WTC11 (cell line): ENCODE data around the gene TOP2A. TPM values are rescaled to one million over a fixed set of nuclear protein-coding genes. Genes with fewer than 3 reads are reported as not detected.
A peak's percentile ranks its signal among the peaks of the same experiment; 100 is the strongest.

Experiments
- ATAC-seq: fragments of 200-7000 bp; cut with Tn5 transposase; 2 replicates; pipeline ENCODE4 v1.10.0; 2021; ENCODE audit warnings: mild to moderate bottlenecking, moderate library complexity
- CTCF ChIA-PET: fragments of 300-600 bp; sonication (Branson Sonifier 250); formaldehyde crosslinking; loops from one replicate; lab custom pipeline; 2021; ENCODE audit warnings: antibody characterized with exemption; lab: Charles Lee
- POLR2A ChIA-PET: fragments of 350-600 bp; sonication (Branson Sonifier 250); formaldehyde crosslinking; loops from one replicate; lab custom pipeline; 2021; ENCODE audit warnings: antibody characterized with exemption; lab: Charles Lee
- DNase-seq: peaks from one replicate; pipeline ENCODE4 v3.0.0; 2021; ENCODE audit warnings: low spot score
- H3K27ac Mint-ChIP-seq: 2 replicates; pipeline ENCODE4 v1.8.0; 2021; ENCODE audit warnings: mixed read lengths
- H3K27me3 Mint-ChIP-seq: 2 replicates; pipeline ENCODE4 v1.8.0; 2021; ENCODE audit warnings: low read depth, mild to moderate bottlenecking, moderate library complexity, mixed read lengths
- H3K36me3 Mint-ChIP-seq: 2 replicates; pipeline ENCODE4 v1.8.0; 2021; ENCODE audit warnings: mixed read lengths
- H3K4me1 Mint-ChIP-seq: 2 replicates; pipeline ENCODE4 v1.8.0; 2022; ENCODE audit warnings: mixed read lengths
- H3K4me3 Mint-ChIP-seq: 2 replicates; pipeline ENCODE4 v1.8.0; 2021; ENCODE audit warnings: mild to moderate bottlenecking, moderate library complexity, mixed read lengths
- H3K9me3 Mint-ChIP-seq: 2 replicates; pipeline ENCODE4 v1.8.0; 2021; ENCODE audit warnings: mixed read lengths
- CREM ChIP-seq: sonication (generic); formaldehyde crosslinking; IDR thresholded peaks from 2 replicates; pipeline ENCODE4 v1.8.1; 2022; ENCODE audit warnings: mild to moderate bottlenecking, missing genetic modification reagents, moderate library complexity
- FOXK1 ChIP-seq: sonication (generic); formaldehyde crosslinking; IDR thresholded peaks from 2 replicates; pipeline ENCODE4 v1.8.0; 2022; ENCODE audit warnings: mild to moderate bottlenecking, moderate library complexity, missing genetic modification reagents
- FOXP1 ChIP-seq: sonication (generic); formaldehyde crosslinking; IDR thresholded peaks from 2 replicates; pipeline ENCODE4 v1.8.0; 2022; ENCODE audit warnings: missing genetic modification reagents, mild to moderate bottlenecking, moderate library complexity, borderline replicate concordance
- GRHL2 ChIP-seq: fragments of 250-450 bp; sonication (Bioruptor Pico); IDR thresholded peaks from 2 replicates; pipeline ENCODE4 v1.8.0; 2022; ENCODE audit warnings: mild to moderate bottlenecking, moderate library complexity; ENCODE audit not compliant: insufficient replicate concordance, severe bottlenecking
- MXD4 ChIP-seq: fragments of 250-450 bp; sonication (Bioruptor Pico); IDR thresholded peaks from 2 replicates; pipeline ENCODE4 v1.8.0; 2021; ENCODE audit warnings: mild to moderate bottlenecking, moderate library complexity, borderline replicate concordance
- NFATC4 ChIP-seq: fragments of 250-450 bp; sonication (Bioruptor Pico); IDR thresholded peaks from 2 replicates; pipeline ENCODE4 v1.9.0; 2021; ENCODE audit warnings: mild to moderate bottlenecking
- SMAD3 ChIP-seq: sonication (generic); formaldehyde crosslinking; IDR thresholded peaks from 2 replicates; pipeline ENCODE4 v1.8.0; 2022; ENCODE audit warnings: missing genetic modification reagents, mild to moderate bottlenecking, borderline replicate concordance
- total RNA-seq: library from RNA; stranded (reverse); gene quantifications from 3 replicates; pipeline ENCODE4 v1.2.3, GENCODE V29; 2021
- TF ChIP-seq, protein P1 (sequence below): sonication (generic); formaldehyde crosslinking; IDR thresholded peaks from 2 replicates; pipeline ENCODE4 v1.8.1; 2023; ENCODE audit warnings: mild to moderate bottlenecking, moderate library complexity, missing genetic modification reagents
- TF ChIP-seq, protein P2 (sequence below): sonication (generic); formaldehyde crosslinking; conservative IDR thresholded peaks from 2 replicates; pipeline ENCODE4 v1.8.1; 2023; ENCODE audit warnings: mild to moderate bottlenecking, low read depth, missing genetic modification reagents, moderate library complexity
- TF ChIP-seq, protein P3 (sequence below): sonication (generic); formaldehyde crosslinking; IDR thresholded peaks from 2 replicates; pipeline ENCODE4 v1.8.0; 2022; ENCODE audit warnings: mild to moderate bottlenecking, missing genetic modification reagents
- TF ChIP-seq, protein P4 (sequence below): sonication (generic); formaldehyde crosslinking; IDR thresholded peaks from 2 replicates; pipeline ENCODE4 v1.8.1; 2023; ENCODE audit warnings: mild to moderate bottlenecking, missing genetic modification reagents, moderate library complexity
- TF ChIP-seq, protein P5 (sequence below): sonication (generic); formaldehyde crosslinking; IDR thresholded peaks from 2 replicates; pipeline ENCODE4 v1.8.0; 2023; ENCODE audit warnings: missing genetic modification reagents, mild to moderate bottlenecking, borderline replicate concordance

TOP2A gene
- total RNA-seq, 1 experiment from 2014 or later, result 307 TPM

DNA sequence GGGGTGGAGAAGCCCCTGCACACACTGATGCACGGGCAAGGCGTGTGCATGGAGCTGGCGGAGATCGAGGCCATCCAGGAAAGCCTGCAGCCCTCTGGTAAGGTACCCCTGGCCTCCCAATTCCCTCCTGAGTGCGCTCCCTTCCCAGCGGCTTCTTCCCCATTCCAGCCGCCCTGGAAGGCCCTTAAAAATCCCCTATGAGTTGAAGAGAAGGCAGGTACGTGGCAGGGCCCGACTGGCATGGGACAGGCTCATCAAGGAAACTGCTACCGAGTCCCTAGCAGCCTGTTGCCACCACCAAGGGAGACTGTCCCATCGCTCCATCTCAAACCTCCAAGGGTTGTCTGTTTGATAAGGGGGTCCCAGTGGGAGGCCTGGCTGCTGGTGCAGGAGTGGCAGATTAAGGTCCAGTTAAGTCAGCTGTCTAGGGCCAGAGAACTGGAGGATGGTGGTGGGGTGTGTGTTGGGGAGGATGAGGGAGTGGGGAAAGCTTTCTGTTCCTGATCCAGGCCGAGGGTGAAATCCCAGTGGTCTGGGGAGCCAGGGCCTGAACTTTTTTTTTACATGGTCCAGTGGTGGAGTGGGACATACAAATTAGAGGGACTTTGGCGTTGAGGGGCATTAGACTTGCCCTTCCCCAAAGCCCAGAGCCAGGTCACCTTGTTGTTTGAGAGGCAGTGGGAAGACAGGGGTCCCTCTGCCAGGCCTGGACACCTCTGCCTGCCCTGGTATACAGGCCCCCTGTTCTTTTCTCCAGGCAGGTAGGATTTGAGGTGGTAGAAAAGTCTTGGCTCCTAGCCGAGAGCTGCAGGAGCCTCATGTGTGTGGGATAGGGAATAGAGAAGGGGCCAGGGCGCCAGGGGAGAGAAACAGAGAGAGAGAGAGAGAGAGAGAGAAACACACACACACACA, 26.5 kb upstream of the TOP2A start:
- Mint-ChIP-seq H3K27me3 (peaks cover 12% of the 10 kb centered on the region), H3K9me3 (no peaks in the 10 kb centered on the region), H3K4me1 (peaks cover 46% of the 10 kb centered on the region), H3K27ac (no peak overlapping the region), H3K4me3 (peak overlapping the region; percentile 83), H3K36me3 (no peaks in the 10 kb centered on the region)
- TF ChIP-seq, protein P1, sequence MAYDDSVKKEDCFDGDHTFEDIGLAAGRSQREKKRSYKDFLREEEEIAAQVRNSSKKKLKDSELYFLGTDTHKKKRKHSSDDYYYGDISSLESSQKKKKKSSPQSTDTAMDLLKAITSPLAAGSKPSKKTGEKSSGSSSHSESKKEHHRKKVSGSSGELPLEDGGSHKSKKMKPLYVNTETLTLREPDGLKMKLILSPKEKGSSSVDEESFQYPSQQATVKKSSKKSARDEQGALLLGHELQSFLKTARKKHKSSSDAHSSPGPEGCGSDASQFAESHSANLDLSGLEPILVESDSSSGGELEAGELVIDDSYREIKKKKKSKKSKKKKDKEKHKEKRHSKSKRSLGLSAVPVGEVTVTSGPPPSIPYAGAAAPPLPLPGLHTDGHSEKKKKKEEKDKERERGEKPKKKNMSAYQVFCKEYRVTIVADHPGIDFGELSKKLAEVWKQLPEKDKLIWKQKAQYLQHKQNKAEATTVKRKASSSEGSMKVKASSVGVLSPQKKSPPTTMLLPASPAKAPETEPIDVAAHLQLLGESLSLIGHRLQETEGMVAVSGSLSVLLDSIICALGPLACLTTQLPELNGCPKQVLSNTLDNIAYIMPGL (CRISPR knock-in tag), result 0 out of 2 replicates have a peak, but pooled peaks have one; percentile 0
- TF ChIP-seq GRHL2, result no peak
- ATAC-seq, result peak; percentile 2; the same call in 1 of the 2 replicates
- no peak for DNase-seq
- ChIA-PET POLR2A (interaction anchor here (0.7 to 1.2 kb wide), 5 partner anchors 16 to 46 kb away, joined by 4 to 5 read pairs (median 4); partner anchors contain the start of gene TOP2A), CTCF (interaction anchor here (0.5 to 17.3 kb wide), 21 partner anchors 7 to 714 kb away, joined by 3 to 293 read pairs (median 4); partner anchors contain the start of genes GJD3 and TOP2A)

DNA sequence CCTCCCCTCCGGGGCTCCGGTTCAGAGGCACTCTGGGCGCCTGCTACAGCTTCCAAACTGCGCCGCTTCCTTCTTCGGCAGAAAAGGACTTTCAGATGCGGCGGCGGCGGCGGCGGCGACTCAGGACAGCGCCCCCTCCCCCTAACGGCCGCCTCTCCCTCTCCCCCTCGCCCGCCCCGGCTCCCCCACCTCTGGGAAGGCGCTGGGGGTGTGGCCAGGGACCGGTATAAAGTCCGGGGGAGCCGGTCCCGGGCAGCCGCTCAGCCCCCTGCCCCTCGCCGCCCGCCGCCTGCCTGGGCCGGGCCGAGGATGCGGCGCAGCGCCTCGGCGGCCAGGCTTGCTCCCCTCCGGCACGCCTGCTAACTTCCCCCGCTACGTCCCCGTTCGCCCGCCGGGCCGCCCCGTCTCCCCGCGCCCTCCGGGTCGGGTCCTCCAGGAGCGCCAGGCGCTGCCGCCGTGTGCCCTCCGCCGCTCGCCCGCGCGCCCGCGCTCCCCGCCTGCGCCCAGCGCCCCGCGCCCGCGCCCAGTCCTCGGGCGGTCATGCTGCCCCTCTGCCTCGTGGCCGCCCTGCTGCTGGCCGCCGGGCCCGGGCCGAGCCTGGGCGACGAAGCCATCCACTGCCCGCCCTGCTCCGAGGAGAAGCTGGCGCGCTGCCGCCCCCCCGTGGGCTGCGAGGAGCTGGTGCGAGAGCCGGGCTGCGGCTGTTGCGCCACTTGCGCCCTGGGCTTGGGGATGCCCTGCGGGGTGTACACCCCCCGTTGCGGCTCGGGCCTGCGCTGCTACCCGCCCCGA, 25.7 kb upstream of the TOP2A start, which contains the start of gene IGFBP4:
Gene IGFBP4, plus strand, starts transcription at position 255 of the 792 bp plus-strand sequence. Its CDS starts 286 bp downstream, at position 541.
- CTCF ChIA-PET, result interaction anchor here (0.8 to 17.3 kb wide), 22 partner anchors 8 to 117 kb away, joined by 3 to 293 read pairs (median 4); partner anchors contain the start of genes GJD3 and TOP2A
- H3K9me3 Mint-ChIP-seq, result no peaks in the 10 kb centered on the region
- TF ChIP-seq, protein P2, sequence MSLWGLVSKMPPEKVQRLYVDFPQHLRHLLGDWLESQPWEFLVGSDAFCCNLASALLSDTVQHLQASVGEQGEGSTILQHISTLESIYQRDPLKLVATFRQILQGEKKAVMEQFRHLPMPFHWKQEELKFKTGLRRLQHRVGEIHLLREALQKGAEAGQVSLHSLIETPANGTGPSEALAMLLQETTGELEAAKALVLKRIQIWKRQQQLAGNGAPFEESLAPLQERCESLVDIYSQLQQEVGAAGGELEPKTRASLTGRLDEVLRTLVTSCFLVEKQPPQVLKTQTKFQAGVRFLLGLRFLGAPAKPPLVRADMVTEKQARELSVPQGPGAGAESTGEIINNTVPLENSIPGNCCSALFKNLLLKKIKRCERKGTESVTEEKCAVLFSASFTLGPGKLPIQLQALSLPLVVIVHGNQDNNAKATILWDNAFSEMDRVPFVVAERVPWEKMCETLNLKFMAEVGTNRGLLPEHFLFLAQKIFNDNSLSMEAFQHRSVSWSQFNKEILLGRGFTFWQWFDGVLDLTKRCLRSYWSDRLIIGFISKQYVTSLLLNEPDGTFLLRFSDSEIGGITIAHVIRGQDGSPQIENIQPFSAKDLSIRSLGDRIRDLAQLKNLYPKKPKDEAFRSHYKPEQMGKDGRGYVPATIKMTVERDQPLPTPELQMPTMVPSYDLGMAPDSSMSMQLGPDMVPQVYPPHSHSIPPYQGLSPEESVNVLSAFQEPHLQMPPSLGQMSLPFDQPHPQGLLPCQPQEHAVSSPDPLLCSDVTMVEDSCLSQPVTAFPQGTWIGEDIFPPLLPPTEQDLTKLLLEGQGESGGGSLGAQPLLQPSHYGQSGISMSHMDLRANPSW, result no peak
- no peak for TF ChIP-seq MXD4
- TF ChIP-seq FOXP1 (CRISPR knock-in tag), result peak; percentile 77
- TF ChIP-seq, protein P1 (CRISPR knock-in tag), result peak; percentile 96
- TF ChIP-seq NFATC4 (CRISPR knock-in tag), result no peak
- TF ChIP-seq, protein P3, sequence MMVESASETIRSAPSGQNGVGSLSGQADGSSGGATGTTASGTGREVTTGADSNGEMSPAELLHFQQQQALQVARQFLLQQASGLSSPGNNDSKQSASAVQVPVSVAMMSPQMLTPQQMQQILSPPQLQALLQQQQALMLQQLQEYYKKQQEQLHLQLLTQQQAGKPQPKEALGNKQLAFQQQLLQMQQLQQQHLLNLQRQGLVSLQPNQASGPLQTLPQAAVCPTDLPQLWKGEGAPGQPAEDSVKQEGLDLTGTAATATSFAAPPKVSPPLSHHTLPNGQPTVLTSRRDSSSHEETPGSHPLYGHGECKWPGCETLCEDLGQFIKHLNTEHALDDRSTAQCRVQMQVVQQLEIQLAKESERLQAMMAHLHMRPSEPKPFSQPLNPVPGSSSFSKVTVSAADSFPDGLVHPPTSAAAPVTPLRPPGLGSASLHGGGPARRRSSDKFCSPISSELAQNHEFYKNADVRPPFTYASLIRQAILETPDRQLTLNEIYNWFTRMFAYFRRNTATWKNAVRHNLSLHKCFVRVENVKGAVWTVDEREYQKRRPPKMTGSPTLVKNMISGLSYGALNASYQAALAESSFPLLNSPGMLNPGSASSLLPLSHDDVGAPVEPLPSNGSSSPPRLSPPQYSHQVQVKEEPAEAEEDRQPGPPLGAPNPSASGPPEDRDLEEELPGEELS, result peak; percentile 43; the same call in 1 of the 2 replicates
- TF ChIP-seq, protein P4, sequence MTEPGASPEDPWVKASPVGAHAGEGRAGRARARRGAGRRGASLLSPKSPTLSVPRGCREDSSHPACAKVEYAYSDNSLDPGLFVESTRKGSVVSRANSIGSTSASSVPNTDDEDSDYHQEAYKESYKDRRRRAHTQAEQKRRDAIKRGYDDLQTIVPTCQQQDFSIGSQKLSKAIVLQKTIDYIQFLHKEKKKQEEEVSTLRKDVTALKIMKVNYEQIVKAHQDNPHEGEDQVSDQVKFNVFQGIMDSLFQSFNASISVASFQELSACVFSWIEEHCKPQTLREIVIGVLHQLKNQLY (CRISPR knock-in tag), result no peak
- TF ChIP-seq CREM (CRISPR knock-in tag), result peak; percentile 63; the same call in 1 of the 2 replicates
- TF ChIP-seq, protein P5, sequence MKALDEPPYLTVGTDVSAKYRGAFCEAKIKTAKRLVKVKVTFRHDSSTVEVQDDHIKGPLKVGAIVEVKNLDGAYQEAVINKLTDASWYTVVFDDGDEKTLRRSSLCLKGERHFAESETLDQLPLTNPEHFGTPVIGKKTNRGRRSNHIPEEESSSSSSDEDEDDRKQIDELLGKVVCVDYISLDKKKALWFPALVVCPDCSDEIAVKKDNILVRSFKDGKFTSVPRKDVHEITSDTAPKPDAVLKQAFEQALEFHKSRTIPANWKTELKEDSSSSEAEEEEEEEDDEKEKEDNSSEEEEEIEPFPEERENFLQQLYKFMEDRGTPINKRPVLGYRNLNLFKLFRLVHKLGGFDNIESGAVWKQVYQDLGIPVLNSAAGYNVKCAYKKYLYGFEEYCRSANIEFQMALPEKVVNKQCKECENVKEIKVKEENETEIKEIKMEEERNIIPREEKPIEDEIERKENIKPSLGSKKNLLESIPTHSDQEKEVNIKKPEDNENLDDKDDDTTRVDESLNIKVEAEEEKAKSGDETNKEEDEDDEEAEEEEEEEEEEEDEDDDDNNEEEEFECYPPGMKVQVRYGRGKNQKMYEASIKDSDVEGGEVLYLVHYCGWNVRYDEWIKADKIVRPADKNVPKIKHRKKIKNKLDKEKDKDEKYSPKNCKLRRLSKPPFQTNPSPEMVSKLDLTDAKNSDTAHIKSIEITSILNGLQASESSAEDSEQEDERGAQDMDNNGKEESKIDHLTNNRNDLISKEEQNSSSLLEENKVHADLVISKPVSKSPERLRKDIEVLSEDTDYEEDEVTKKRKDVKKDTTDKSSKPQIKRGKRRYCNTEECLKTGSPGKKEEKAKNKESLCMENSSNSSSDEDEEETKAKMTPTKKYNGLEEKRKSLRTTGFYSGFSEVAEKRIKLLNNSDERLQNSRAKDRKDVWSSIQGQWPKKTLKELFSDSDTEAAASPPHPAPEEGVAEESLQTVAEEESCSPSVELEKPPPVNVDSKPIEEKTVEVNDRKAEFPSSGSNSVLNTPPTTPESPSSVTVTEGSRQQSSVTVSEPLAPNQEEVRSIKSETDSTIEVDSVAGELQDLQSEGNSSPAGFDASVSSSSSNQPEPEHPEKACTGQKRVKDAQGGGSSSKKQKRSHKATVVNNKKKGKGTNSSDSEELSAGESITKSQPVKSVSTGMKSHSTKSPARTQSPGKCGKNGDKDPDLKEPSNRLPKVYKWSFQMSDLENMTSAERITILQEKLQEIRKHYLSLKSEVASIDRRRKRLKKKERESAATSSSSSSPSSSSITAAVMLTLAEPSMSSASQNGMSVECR, result 0 out of 2 replicates have a peak, but pooled peaks have one; percentile 30
- 0 out of 2 replicates have a peak, but pooled peaks have one; percentile 56 for TF ChIP-seq FOXK1
- peak; percentile 32; the same call in 1 of the 2 replicates for TF ChIP-seq SMAD3

More for the DNA sequence above, 25.7 kb upstream of the TOP2A start, which contains the start of gene IGFBP4:
- POLR2A ChIA-PET, result interaction anchor here (0.7 to 1.2 kb wide), 4 partner anchors 17 to 47 kb away, joined by 4 to 5 read pairs (median 4); partner anchors contain the start of gene TOP2A
- 0 out of 2 replicates have a peak within 1 kb of the TSS, but pooled peaks have one; percentile 53 for H3K27ac Mint-ChIP-seq
- H3K4me1 Mint-ChIP-seq, result peaks cover 42% of the 10 kb centered on the region
- peak within 1 kb of the TSS; percentile 83 for H3K4me3 Mint-ChIP-seq
- H3K27me3 Mint-ChIP-seq, result peaks cover 12% of the 10 kb centered on the region
- ATAC-seq (peak; percentile 76), DNase-seq (peak; percentile 88)
- no peaks in the 10 kb centered on the region for H3K36me3 Mint-ChIP-seq
